SW480 (cell line): ENCODE data around the gene TSPAN11.
"Not testable (repeated sequence)": the region's sequence is repeated elsewhere in the genome, so short reads cannot be mapped to it uniquely, and the experiment has no call there.

Experiments
- DNase-seq: peaks from one replicate; pipeline ENCODE4 v3.0.0-alpha.2; 2016; ENCODE audit warnings: low spot score

The TSPAN11 gene

DNA sequence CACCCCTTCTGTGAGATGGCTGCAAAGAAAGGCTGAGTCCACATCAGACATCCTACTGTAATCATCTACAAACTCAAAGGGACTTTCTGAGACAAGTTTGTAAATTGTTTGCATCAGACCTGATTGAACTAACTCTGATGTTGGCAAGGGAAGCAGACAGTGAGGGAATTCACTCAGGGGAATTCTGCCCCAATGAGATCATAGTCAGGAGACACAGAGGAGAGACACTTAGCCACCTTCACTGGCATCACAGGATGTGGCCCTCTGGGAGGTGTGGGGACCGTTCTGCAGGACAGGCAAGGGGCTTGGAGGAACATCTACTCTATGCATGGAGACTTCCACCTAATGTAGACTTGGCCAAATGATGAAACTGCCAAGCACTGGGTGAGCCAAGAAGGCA is 76.5 kb downstream of the TSPAN11 start:
- DNase-seq = no peak

- no peak for DNase-seq
These were observed 77.5 kb downstream of the TSPAN11 start for GRCh38 chr12:31003861-31004640.

- no peak for DNase-seq
These were observed 78.1 kb downstream of the TSPAN11 start for GRCh38 chr12:31004666-31005065.

DNA sequence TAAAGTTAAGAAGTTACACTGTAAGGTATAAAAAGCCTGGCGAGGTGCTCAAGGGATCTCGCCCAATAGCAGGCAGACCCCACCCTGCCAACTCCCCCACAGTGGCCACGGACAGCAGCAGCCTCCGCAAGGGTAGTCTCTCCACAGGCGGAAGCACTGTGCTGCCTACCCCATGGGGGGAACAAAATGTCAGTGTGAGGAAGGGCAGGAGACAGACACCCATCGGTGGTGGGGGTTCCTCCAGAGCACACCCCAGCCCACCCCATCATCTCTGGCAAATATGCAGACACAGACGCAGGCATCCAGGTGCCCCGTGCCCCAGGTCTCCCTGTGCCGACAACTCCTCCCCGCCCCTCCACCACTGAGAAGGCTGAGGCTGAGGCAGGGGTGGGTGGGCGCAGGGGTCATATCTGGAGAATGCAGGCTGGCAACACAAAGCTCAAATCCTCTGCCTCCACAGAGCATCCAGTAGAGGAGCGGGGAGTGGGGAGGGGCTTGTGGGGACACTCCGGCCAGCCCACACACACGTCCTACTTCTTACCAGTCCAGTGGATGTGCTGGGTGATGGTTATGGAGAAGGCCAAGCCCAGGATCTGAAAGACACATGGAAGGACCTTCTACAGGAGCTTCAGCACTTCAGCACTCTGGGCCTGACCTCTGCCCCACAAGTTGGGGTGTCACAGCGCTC is 78.9 kb downstream of the TSPAN11 start:
- DNase-seq = no peak

DNA sequence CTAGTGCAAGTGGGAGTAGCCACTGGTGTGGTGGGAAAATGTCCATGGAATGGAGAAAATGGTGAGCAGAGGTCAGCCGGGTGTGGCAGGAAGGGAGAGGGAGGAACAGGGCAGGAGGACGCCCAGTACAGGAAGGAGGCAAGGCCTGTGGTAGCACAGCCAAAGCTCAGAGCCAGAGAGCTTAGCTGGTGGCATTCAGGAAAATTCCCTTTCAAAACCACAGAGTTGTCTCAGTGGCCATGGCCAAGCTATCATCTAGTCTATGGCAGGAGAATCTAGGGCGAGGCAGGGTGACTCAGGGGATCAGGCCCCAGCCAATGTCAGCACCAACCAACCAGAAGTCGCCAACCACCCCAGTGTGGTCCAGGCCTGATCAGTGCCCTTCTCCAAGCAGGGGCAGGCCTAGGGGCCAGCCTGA is 79.4 kb downstream of the TSPAN11 start:
- DNase-seq = peak; percentile 99

- no peak for DNase-seq
These were observed 80.0 kb downstream of the TSPAN11 start for GRCh38 chr12:31006416-31007152.

DNA sequence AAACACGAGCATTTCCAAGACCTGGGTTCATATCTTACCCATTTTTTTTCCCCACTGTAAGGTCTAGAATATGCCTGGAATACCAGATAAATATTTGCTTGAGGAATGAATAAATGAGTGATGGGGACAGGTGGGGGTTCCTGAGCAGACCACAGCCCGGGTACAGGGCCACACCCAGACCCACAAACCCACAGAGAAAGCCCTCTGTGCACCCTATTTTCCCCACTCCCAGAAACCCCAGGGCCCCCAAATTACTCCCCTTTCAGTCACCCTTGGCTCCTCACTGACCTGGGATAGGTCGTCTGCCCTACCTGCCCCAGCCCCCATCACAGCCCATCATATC is 80.6 kb downstream of the TSPAN11 start:
- DNase-seq = no peak

DNA sequence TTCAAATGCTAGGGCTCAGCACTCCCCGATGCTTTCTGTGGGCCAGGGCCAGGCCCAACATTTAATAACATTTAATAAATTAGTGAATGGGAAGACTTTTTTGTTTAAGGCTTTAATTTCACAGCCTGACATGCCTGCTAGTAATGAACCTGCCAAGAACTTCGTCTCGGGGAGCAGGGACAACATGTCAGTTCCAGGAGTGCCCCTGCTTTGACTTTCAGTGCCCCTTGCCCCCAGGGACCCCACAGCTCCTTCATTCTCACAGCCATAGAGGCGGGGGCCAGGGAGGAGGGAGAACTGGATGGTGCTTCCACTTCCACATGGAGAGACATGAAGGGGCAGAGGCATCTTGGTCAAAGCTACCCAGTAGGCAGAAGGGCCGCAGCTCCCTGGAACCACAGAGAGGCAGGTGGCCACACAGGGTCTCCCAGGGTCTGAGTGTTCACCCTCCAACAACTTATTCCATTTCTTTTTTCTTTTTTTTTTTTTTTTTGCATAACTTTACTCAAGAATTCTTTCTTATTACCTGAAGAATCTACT is 81.2 kb downstream of the TSPAN11 start:
- no peak for DNase-seq

GRCh38 chr12:31008241-31008761 is 81.8 kb downstream of the TSPAN11 start:
- no peak for DNase-seq

- no peak for DNase-seq
These were observed 82.7 kb downstream of the TSPAN11 start for GRCh38 chr12:31008961-31009840.

DNA sequence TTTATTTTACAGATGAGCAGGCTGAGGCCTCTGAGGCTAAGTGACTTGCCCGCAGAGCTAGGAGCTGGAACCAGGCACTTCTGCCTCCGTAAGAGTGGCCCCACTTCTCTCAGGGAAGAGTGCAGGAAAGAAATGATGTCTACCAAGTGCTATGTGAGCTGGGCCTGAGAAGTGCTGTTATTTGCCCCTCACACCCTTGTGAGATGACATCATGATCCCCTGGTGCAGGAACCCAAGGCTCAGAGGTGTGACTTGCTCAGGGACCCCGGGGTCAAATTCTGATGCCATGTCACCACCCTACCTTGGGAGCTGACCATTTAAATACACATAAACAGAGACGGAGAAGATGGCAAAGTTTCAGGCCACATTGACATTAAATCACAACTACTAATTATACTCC is 83.4 kb downstream of the TSPAN11 start:
- DNase-seq = no peak

DNA sequence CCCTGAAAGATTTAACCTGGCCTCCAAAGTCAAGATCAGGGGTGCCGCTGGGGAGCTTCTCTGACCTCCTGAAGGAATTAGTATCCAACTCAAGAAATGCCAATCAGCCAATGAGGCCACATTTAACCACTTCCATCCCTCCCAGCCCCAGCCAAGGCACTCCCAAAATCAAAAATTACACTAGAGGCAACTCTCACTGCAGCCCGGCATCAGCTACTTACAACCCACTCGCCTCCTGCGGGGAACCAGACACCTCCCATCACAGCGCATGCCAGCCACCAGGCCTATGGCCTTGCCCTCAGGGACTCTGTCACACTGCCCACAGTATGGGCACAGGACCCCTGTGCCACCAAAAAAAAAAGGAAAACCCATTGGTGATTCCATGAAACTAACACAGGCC is 84.8 kb downstream of the TSPAN11 start:
- DNase-seq = no peak

- no peak for DNase-seq
These were observed 85.4 kb downstream of the TSPAN11 start for GRCh38 chr12:31011746-31012566.

DNA sequence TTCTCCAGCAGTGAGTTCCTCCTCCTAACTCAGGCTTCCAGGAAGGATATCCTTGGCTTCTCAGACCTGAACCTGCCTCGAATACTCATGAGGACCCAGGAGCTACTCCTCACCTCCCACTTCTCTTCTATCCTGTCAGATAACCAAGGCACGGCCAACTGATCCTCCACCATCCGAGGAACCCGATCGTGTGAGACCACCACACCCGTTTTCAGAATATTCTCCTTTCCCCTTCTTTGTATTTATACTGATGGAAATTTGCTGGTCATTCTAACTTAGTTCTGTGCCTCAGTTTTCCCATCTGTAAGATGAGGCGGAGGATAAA is 86.0 kb downstream of the TSPAN11 start:
- not testable (repeated sequence) for DNase-seq

DNA sequence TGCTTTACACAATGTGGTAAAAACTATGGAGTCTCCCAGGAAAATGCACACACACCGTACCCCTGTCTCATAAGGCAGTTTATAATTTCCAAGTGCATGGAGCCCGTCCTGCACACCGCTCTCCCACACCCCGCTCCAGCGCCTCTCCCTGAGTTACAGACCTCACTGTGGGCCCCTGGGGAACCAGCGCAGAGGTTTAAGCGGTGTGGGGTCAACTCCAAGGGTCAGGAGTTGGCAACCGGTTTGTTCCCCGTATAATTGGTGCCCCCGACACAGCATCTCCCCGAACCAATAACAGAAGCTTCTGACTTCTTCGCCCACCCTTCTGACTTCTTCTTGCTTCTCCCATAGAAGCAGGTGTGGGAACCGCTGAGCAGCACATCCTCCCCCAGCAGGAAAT is 88.7 kb downstream of the TSPAN11 start:
- no peak for DNase-seq

DNA sequence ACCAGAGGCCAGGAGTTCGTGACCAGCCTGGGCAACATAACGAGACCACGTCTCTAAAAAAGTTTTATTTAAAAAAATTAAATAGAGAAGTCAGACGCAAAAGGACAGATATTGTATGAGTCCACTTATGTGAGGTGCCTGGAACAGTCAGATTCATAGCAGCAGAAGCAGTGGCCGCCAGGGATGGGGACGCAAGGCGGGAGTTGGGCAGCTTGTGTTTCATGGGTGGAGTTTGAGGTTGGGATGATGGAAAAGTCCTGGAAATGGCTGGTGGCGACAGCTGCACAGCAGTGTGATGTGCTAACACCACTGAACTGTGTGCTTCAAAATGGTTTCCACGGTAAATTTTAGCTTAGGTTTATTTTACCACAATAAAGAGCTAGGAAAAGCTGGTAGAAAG is 89.5 kb downstream of the TSPAN11 start:
- DNase-seq = no peak

GRCh38 chr12:31017535-31017934 is 91.0 kb downstream of the TSPAN11 start:
- DNase-seq = no peak

DNA sequence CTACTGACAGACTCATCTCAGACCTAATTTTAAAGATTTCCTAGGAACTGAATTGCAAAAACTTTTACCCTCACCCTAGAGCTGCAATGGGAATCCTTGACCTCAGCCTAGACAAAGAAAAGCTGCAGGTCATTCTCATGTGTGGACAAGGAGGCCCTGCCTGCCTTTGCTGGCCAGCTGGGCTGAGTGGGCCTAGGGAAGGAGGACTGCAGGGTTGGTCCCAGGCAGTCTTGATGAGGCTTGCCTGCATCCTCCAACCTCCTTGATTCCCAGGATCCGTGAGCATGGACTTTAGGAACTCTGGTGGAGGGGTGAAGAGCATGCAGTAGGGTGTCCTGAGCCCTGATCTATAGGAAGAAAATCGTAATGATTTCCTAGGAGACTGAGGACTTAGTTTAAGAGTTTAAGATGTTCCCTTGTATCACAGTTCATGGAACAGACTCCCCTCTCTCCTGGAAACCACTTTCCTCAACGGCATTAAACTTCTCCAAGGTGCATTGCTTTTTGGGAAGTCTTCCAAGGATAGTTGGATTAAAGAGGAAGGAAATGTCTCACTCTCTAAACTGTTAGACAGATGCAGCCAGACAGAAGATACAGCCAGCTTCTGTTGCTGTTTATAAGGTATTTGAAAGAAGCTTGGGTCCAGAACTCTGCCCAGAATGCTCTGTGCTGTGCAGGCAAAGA is 91.7 kb downstream of the TSPAN11 start:
- DNase-seq = no peak

DNA sequence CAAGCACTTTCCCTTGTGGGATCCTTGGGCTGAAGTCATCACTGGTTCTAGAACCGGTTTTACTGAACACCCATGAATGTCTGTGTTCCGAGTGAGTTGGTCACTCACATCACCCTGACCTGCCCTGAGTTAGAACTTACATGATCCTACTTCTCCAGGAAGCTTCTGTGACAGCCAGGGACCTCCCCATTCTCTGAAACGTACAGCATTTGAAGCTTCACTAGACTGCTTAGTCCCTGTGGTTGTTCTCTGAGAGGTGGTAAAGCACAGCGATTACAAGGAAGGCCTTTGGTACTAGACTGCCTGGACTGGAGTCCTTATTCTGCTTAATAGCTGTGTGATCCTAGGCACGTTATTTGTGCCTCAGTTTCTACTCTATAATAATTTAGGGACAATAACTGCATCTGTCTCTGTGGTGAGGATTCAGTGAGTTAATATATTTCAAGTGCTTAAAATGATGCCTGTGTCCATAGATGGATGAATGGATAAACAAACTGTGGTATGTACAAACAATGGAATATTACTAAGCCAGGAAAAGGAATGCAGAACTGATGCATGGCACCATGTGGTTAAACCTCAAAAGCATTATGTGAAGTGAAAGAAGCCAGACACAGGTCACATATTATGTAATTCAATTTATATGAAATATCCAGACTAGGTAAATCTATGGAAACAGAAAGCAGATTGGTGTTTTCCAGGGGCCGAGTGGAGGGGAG is 92.4 kb downstream of the TSPAN11 start:
- no peak for DNase-seq

- no peak for DNase-seq
These were observed 93.0 kb downstream of the TSPAN11 start for GRCh38 chr12:31019561-31019960.
